ENCODE results near the gene PTGS1.

DNA sequence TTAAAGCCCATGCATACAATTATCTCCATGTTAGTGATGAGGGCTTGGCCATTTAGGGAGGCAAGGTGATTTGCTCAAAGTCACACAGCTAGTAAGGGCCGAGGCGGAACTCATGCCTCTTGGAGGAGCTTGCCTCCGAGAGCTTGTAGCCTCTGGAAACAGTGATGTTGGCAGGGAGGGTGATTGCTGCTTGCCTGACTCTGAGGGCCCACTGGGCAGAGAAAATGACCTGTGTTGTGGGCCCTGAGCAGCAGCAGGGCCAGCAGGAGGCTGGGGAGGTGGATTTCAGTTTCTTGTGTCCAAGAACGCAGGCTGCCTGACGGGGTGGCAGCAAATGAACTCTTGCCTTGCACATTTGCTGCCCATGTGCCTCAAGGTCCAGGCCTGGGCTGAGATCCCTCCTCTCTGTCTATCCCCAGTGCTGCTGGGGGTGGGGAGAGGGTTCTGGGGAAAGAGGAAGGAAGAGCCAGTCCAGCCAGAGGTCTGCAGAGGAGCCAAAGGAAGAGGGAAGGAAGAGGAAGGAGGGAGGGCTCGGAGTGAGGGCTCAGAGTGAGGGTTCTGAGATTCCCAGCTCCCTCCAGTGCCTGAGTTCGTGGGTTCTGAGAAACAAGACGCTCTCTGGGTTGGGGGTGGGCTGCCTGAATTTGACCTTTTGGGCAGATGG is 16.2 kb upstream of the PTGS1 start:
- TF ChIP-seq CTCF (IDR thresholded peaks at IDR 0.05; ENCODE audit: insufficient read depth, low read depth, low read length) (no peak), EZH2 (IDR thresholded peaks at IDR 0.05; ENCODE audit: insufficient read depth, low read length) (no peak)

Measured in astrocyte (in vitro differentiated cells and primary cell).